IPS-NIHi7 (cell line): Measurements from ENCODE around the gene PPP4R3A.
"Not testable (repeated sequence)": the region's sequence is repeated elsewhere in the genome, so short reads cannot be mapped to it uniquely, and the experiment has no call there.

Source experiments
- DNase-seq: peaks from one replicate; pipeline ENCODE4 v3.0.0; 2012; ENCODE audit warnings: mixed read lengths; ENCODE audit errors: extremely low spot score

The PPP4R3A gene

DNA sequence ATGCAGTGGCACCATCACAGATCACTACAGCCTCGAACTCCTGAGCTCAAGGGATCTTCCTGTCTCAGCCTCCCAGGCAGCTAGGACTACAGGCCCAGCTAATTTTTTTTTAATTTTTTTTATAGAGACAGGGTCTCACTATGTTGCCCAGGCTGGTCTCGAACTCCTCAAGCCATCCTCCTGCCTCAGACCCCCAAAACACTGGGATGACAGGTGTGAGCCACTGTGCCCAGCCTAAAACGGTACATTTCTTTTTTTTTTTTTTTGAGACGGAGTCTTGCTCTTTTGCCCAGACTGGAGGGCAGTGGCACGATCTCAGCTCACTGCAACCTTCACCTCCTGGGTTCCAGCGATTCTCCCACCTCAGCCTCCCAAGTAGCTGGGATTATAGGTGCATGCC, 100.9 kb downstream of the PPP4R3A start:
- DNase-seq = not testable (repeated sequence)
